Left ventricle myocardium superior (tissue), 1 donor: ENCODE results near the gene PHLDA3. TPM values are rescaled to one million over a fixed set of nuclear protein-coding genes. Genes with fewer than 3 reads are reported as not detected.
A peak's percentile ranks its signal among the peaks of the same experiment; 100 is the strongest.

ENCODE experiments used
- ATAC-seq: fragments of 200-7000 bp; cut with Tn5 transposase; one replicate; pipeline ENCODE4 v1.9.1; 2020; ENCODE audit warnings: mild to moderate bottlenecking, moderate library complexity
- DNase-seq: peaks from one replicate; pipeline ENCODE4 v3.0.0-alpha.2; 2020
- intact Hi-C: fragments of 100-400 bp; cut with micrococcal nuclease; formaldehyde crosslinking; loops from one replicate; pipeline ENCODE4 v1.11.0; 2022
- long read RNA-seq: library from polyadenylated mRNA; unstranded; transcript quantifications from one replicate; pipeline ENCODE4 v2.0.0, GENCODE V29; 2021
- total RNA-seq: library from RNA; stranded (reverse); fragmentation: NEBNext Ultra II Directional; extraction: Animal tissue kit (Norgen Biotek cat#: 25700); gene quantifications from one replicate; pipeline ENCODE4 v1.2.1, GENCODE V29; 2021
- donor health status: DM: no; HTN: yes; CAD: no; lungs with severe emphysema.

The PHLDA3 gene
- 20.4 TPM for total RNA-seq
- long read RNA-seq, transcript PHLDA3-202 (2 exons, 2,640 nt), result major isoform, 66 of 68 reads
- long read RNA-seq, partial matches to known transcripts, result 0 of 68 reads
- long read RNA-seq, other reads (novel, unspliced or antisense), result 2 of 68 reads

GRCh38 chr1:201468844-201469644, at the start of gene PHLDA3:
TSS of gene PHLDA3 (minus strand) at chr1:201469188. CDS start at chr1:201468786, 402 bp downstream.
- ATAC-seq (peak; percentile 88), DNase-seq (peak; percentile 94)
- intact Hi-C loops, result no loop called here

- ATAC-seq, result no peak
- intact Hi-C loops, result loop anchor here (10.0 kb wide), 1 partner anchor 73 kb away; no protein-coding TSS in a partner anchor
Observed at GRCh38 chr1:201518071-201518470, 49.1 kb upstream of the PHLDA3 start.

GRCh38 chr1:201517631-201518030, 48.6 kb upstream of the PHLDA3 start:
- ATAC-seq (no peak), DNase-seq (no peak)
- intact Hi-C loops, result loop anchor here (10.0 kb wide), 1 partner anchor 73 kb away; no protein-coding TSS in a partner anchor

More at GRCh38 chr1:201518071-201518470, 49.1 kb upstream of the PHLDA3 start:
- DNase-seq, result no peak

- ATAC-seq (no peak), DNase-seq (no peak)
- intact Hi-C loops, result loop anchor here (10.0 kb wide), 1 partner anchor 72 kb away; no protein-coding TSS in a partner anchor
Observed at GRCh38 chr1:201516511-201517127, 47.6 kb upstream of the PHLDA3 start.

- intact Hi-C loops, result loop anchor here (10.0 kb wide), 1 partner anchor 71 kb away; no protein-coding TSS in a partner anchor
- DNase-seq (no peak), ATAC-seq (no peak)
Observed at GRCh38 chr1:201515895-201516294, 46.9 kb upstream of the PHLDA3 start.

- intact Hi-C loops, result loop anchor here (10.0 kb wide), 1 partner anchor 70 kb away; no protein-coding TSS in a partner anchor
- no peak for ATAC-seq
- no peak for DNase-seq
Observed at GRCh38 chr1:201515062-201515750, 46.2 kb upstream of the PHLDA3 start.

- intact Hi-C loops, result loop anchor here (10.0 kb wide), 1 partner anchor 70 kb away; no protein-coding TSS in a partner anchor
- ATAC-seq (no peak), DNase-seq (no peak)
Observed at GRCh38 chr1:201514466-201514865, 45.5 kb upstream of the PHLDA3 start.

- intact Hi-C loops, result loop anchor here (2.0 to 10.0 kb wide), 2 partner anchors 31 to 69 kb away; no protein-coding TSS in a partner anchor
- DNase-seq (no peak), ATAC-seq (no peak)
Observed at GRCh38 chr1:201513498-201514243, 44.7 kb upstream of the PHLDA3 start.

- ATAC-seq (peak; percentile 81), DNase-seq (peak; percentile 79)
- intact Hi-C loops, result loop anchor here (2.0 to 10.0 kb wide), 2 partner anchors 29 to 67 kb away; no protein-coding TSS in a partner anchor
Observed at GRCh38 chr1:201511941-201512539, 43.1 kb upstream of the PHLDA3 start.

GRCh38 chr1:201511396-201511940, 42.5 kb upstream of the PHLDA3 start:
- no peak for ATAC-seq
- intact Hi-C loops, result loop anchor here (10.0 kb wide), 1 partner anchor 67 kb away; no protein-coding TSS in a partner anchor
- DNase-seq, result no peak

GRCh38 chr1:201510734-201511133, 41.7 kb upstream of the PHLDA3 start:
- intact Hi-C loops, result loop anchor here (10.0 kb wide), 1 partner anchor 66 kb away; no protein-coding TSS in a partner anchor
- no peak for ATAC-seq
- DNase-seq, result no peak

GRCh38 chr1:201509601-201510374, 40.8 kb upstream of the PHLDA3 start:
- ATAC-seq (no peak), DNase-seq (no peak)
- intact Hi-C loops, result loop anchor here (10.0 kb wide), 1 partner anchor 65 kb away; no protein-coding TSS in a partner anchor

- ATAC-seq, result no peak
- no peak for DNase-seq
- intact Hi-C loops, result no loop called here
Observed at GRCh38 chr1:201508809-201509208, 39.8 kb upstream of the PHLDA3 start.

- ATAC-seq, result peak; percentile 3
- intact Hi-C loops, result no loop called here
Observed at GRCh38 chr1:201507360-201507675, 38.3 kb upstream of the PHLDA3 start.

GRCh38 chr1:201506557-201507359, 37.8 kb upstream of the PHLDA3 start, which contains the start of gene CSRP1:
TSS of gene CSRP1 (minus strand) at chr1:201507123. CDS start at chr1:201496303, 10,820 bp downstream.
- DNase-seq, result peak; percentile 94
- intact Hi-C loops, result no loop called here
- peak; percentile 93 for ATAC-seq

More at GRCh38 chr1:201507360-201507675, 38.3 kb upstream of the PHLDA3 start:
- no peak for DNase-seq

GRCh38 chr1:201506092-201506491, 37.1 kb upstream of the PHLDA3 start:
- intact Hi-C loops, result no loop called here
- ATAC-seq (no peak), DNase-seq (no peak)
